ENCODE results near the gene SLC22A7. TPM values are rescaled to one million over a fixed set of nuclear protein-coding genes. Genes with fewer than 3 reads are reported as not detected.

SLC22A7 gene
- total and polyA plus RNA-seq, 2 experiments from 2014 or later: not detected

GRCh38 chr6:43264599-43265145, 33.4 kb upstream of the SLC22A7 start:
- 77 to 80% methylated on average over 5 of the region's 5 CpGs for WGBS, 2 experiments (ENCODE audit: low coverage in 1 of 2, low lambda C conversion rate in 2 of 2, missing lambda C conversion rate in 2 of 2)
- no peak overlapping the region for H3K4me3 ChIP-seq
- H3K9me2 ChIP-seq (ENCODE audit: insufficient read depth): no peaks in the 10 kb centered on the region
- H3K4me1 ChIP-seq (ENCODE audit: insufficient read depth): no peaks in the 10 kb centered on the region
- TF ChIP-seq EZH2phosphoT487 (IDR thresholded peaks at IDR 0.05; ENCODE audit: insufficient read depth, low read depth): no peak
- TF ChIP-seq EZH2 (IDR thresholded peaks at IDR 0.05; ENCODE audit: insufficient read depth, poor library complexity, severe bottlenecking): no peak
- no peak overlapping the region for H2AFZ ChIP-seq
- H3K79me2 ChIP-seq (ENCODE audit: insufficient read depth): no peaks in the 10 kb centered on the region
- H3K27ac ChIP-seq: no peak overlapping the region
- no peak for DNase-seq
- no peaks in the 10 kb centered on the region for H3K36me3 ChIP-seq (ENCODE audit: low read depth)
- H3K27me3 ChIP-seq (replicated peaks; ENCODE audit: insufficient read depth): peaks cover 10% of the 10 kb centered on the region; the same call in 1 of the 2 replicates
- H3K9ac ChIP-seq: no peak overlapping the region
- H4K20me1 ChIP-seq (ENCODE audit: insufficient read depth): no peaks in the 10 kb centered on the region
- H3K4me2 ChIP-seq (ENCODE audit: unreplicated experiment): no peak overlapping the region
- no peaks in the 10 kb centered on the region for H3K9me3 ChIP-seq (ENCODE audit: low read depth)
- no peaks in the 10 kb centered on the region for H3F3A ChIP-seq (ENCODE audit: insufficient read depth)
- in situ Hi-C loops (cut with MboI): no loop called here

GRCh38 chr6:43265564-43265963, 32.5 kb upstream of the SLC22A7 start:
- H3K79me2 ChIP-seq (ENCODE audit: insufficient read depth): no peaks in the 10 kb centered on the region
- no peaks in the 10 kb centered on the region for H3F3A ChIP-seq (ENCODE audit: insufficient read depth)
- no peak for TF ChIP-seq EZH2 (IDR thresholded peaks at IDR 0.05; ENCODE audit: insufficient read depth, poor library complexity, severe bottlenecking)
- no peaks in the 10 kb centered on the region for H3K4me1 ChIP-seq (ENCODE audit: insufficient read depth)
- H2AFZ ChIP-seq: no peak overlapping the region
- H3K27me3 ChIP-seq (replicated peaks; ENCODE audit: insufficient read depth): peaks cover 10% of the 10 kb centered on the region; the same call in 1 of the 2 replicates
- 76 to 78% methylated on average over 6 of the region's 6 CpGs for WGBS, 2 experiments (ENCODE audit: low coverage in 1 of 2, low lambda C conversion rate in 2 of 2, missing lambda C conversion rate in 2 of 2)
- no peaks in the 10 kb centered on the region for H3K36me3 ChIP-seq (ENCODE audit: low read depth)
- H3K4me3 ChIP-seq: no peak overlapping the region
- in situ Hi-C loops (cut with MboI): no loop called here
- no peaks in the 10 kb centered on the region for H4K20me1 ChIP-seq (ENCODE audit: insufficient read depth)
- H3K4me2 ChIP-seq (ENCODE audit: unreplicated experiment): no peak overlapping the region
- DNase-seq: no peak
- no peak overlapping the region for H3K27ac ChIP-seq
- no peaks in the 10 kb centered on the region for H3K9me2 ChIP-seq (ENCODE audit: insufficient read depth)
- no peaks in the 10 kb centered on the region for H3K9me3 ChIP-seq (ENCODE audit: low read depth)
- H3K9ac ChIP-seq: no peak overlapping the region

- no peak overlapping the region for H3K27ac ChIP-seq
- WGBS, 2 experiments (ENCODE audit: low coverage in 1 of 2, low lambda C conversion rate in 2 of 2, missing lambda C conversion rate in 2 of 2): 65% methylated on average over 7 of the region's 7 CpGs
- no peaks in the 10 kb centered on the region for H3K4me1 ChIP-seq (ENCODE audit: insufficient read depth)
- H3K9ac ChIP-seq: no peak overlapping the region
- DNase-seq: no peak
- no peaks in the 10 kb centered on the region for H4K20me1 ChIP-seq (ENCODE audit: insufficient read depth)
- H3K79me2 ChIP-seq (ENCODE audit: insufficient read depth): no peaks in the 10 kb centered on the region
- H3K4me2 ChIP-seq (ENCODE audit: unreplicated experiment): no peak overlapping the region
- no peak overlapping the region for H2AFZ ChIP-seq
- H3K9me3 ChIP-seq (ENCODE audit: low read depth): no peaks in the 10 kb centered on the region
- H3K27me3 ChIP-seq (replicated peaks; ENCODE audit: insufficient read depth): peaks cover 10% of the 10 kb centered on the region; the same call in 1 of the 2 replicates
- H3K4me3 ChIP-seq: no peak overlapping the region
- in situ Hi-C loops (cut with MboI): no loop called here
- TF ChIP-seq EZH2phosphoT487 (IDR thresholded peaks at IDR 0.05; ENCODE audit: insufficient read depth, low read depth): no peak
- no peak for TF ChIP-seq EZH2 (IDR thresholded peaks at IDR 0.05; ENCODE audit: insufficient read depth, poor library complexity, severe bottlenecking)
- H3F3A ChIP-seq (ENCODE audit: insufficient read depth): no peaks in the 10 kb centered on the region
- H3K9me2 ChIP-seq (ENCODE audit: insufficient read depth): no peaks in the 10 kb centered on the region
- H3K36me3 ChIP-seq (ENCODE audit: low read depth): no peaks in the 10 kb centered on the region
Observed at GRCh38 chr6:43267619-43268354, 30.3 kb upstream of the SLC22A7 start.

- no peaks in the 10 kb centered on the region for H4K20me1 ChIP-seq (ENCODE audit: insufficient read depth)
- no peak overlapping the region; the same call in 1 of the 2 replicates for H2AFZ ChIP-seq
- TF ChIP-seq EZH2 (IDR thresholded peaks at IDR 0.05; ENCODE audit: insufficient read depth, poor library complexity, severe bottlenecking) (no peak), EZH2phosphoT487 (IDR thresholded peaks at IDR 0.05; ENCODE audit: insufficient read depth, low read depth) (no peak)
- H3K27me3 ChIP-seq (replicated peaks; ENCODE audit: insufficient read depth): peaks cover 10% of the 10 kb centered on the region; the same call in 1 of the 2 replicates
- no peak overlapping the region for H3K9ac ChIP-seq
- no peaks in the 10 kb centered on the region for H3K36me3 ChIP-seq (ENCODE audit: low read depth)
- H3K79me2 ChIP-seq (ENCODE audit: insufficient read depth): no peaks in the 10 kb centered on the region
- H3K4me2 ChIP-seq (ENCODE audit: unreplicated experiment): no peak overlapping the region
- no peaks in the 10 kb centered on the region for H3F3A ChIP-seq (ENCODE audit: insufficient read depth)
- no peak overlapping the region for H3K27ac ChIP-seq
- H3K9me2 ChIP-seq (ENCODE audit: insufficient read depth): no peaks in the 10 kb centered on the region
- no peak overlapping the region for H3K4me3 ChIP-seq
- no peaks in the 10 kb centered on the region for H3K4me1 ChIP-seq (ENCODE audit: insufficient read depth)
- H3K9me3 ChIP-seq (ENCODE audit: low read depth): no peaks in the 10 kb centered on the region
- 20 to 23% methylated on average over 3 of the region's 3 CpGs for WGBS, 2 experiments (ENCODE audit: low coverage in 1 of 2, low lambda C conversion rate in 2 of 2, missing lambda C conversion rate in 2 of 2)
- peak; percentile 23 for DNase-seq
- in situ Hi-C loops (cut with MboI): no loop called here
Observed at GRCh38 chr6:43268355-43268700, 29.7 kb upstream of the SLC22A7 start.
